ENCODE measurements around the gene PUM1.

The PUM1 gene

GRCh38 chr1:30903343-30904034 is 162.0 kb downstream of the PUM1 start:
- DNase-seq = no peak

GRCh38 chr1:30902593-30903290 is 162.8 kb downstream of the PUM1 start:
- no peak for DNase-seq

GRCh38 chr1:30901798-30902581 is 163.5 kb downstream of the PUM1 start:
- DNase-seq = no peak

GRCh38 chr1:30900931-30901560 is 164.5 kb downstream of the PUM1 start:
- no peak for DNase-seq

GRCh38 chr1:30900486-30900885 is 165.0 kb downstream of the PUM1 start:
- no peak for DNase-seq

- DNase-seq = no peak
Observed at GRCh38 chr1:30899577-30900389, 165.7 kb downstream of the PUM1 start.

- no peak for DNase-seq
Observed at GRCh38 chr1:30898031-30898815, 167.3 kb downstream of the PUM1 start.

- DNase-seq = no peak
Observed at GRCh38 chr1:30896905-30897304, 168.6 kb downstream of the PUM1 start.

GRCh38 chr1:30895944-30896660 is 169.4 kb downstream of the PUM1 start:
- no peak for DNase-seq

- DNase-seq = no peak
Observed at GRCh38 chr1:30895382-30895943, 170.1 kb downstream of the PUM1 start.

- DNase-seq = no peak
Observed at GRCh38 chr1:30894508-30894973, 171.0 kb downstream of the PUM1 start.

GRCh38 chr1:30893776-30894507 is 171.6 kb downstream of the PUM1 start:
- no peak for DNase-seq

- no peak for DNase-seq
Observed at GRCh38 chr1:30892671-30893073, 172.8 kb downstream of the PUM1 start.

GRCh38 chr1:30891227-30891552 is 174.3 kb downstream of the PUM1 start:
- DNase-seq = no peak

- DNase-seq = no peak
Observed at GRCh38 chr1:30890502-30891226, 174.9 kb downstream of the PUM1 start.

GRCh38 chr1:30889511-30889910 is 176.0 kb downstream of the PUM1 start:
- no peak for DNase-seq

GRCh38 chr1:30888975-30889374 is 176.5 kb downstream of the PUM1 start:
- no peak for DNase-seq

GRCh38 chr1:30888391-30888790 is 177.1 kb downstream of the PUM1 start:
- DNase-seq = no peak
